Liver (tissue), 9 donors: ENCODE results near the gene GSPT1. TPM values are rescaled to one million over a fixed set of nuclear protein-coding genes. Genes with fewer than 3 reads are reported as not detected.

ENCODE experiments used
- DNase-seq: peaks from one replicate; pipeline ENCODE4 v3.0.0-alpha.2; 2017; ENCODE audit warnings: low spot score
- H3K27ac ChIP-seq, 2 donors: one replicate each; pipeline ENCODE4 v1.7.0; 2013; ENCODE audit warnings: inconsistent platforms in 2 of 2, low read length in 2 of 2, control low read depth in 1 of 2, low read depth in 1 of 2, mild to moderate bottlenecking in 1 of 2
- H3K27me3 ChIP-seq, 4 donors: one replicate each; pipeline versions ENCODE4 v1.6.1 to v1.7.0; 2013; ENCODE audit warnings: low read length in 3 of 4, inconsistent platforms in 1 of 4, mild to moderate bottlenecking in 1 of 4, moderate library complexity in 1 of 4; ENCODE audit not compliant: control insufficient read depth in 4 of 4, insufficient read depth in 4 of 4
- H3K36me3 ChIP-seq, 4 donors: one replicate each; pipeline versions ENCODE4 v1.6.1 to v1.7.0; 2013; ENCODE audit warnings: low read length in 3 of 4, mild to moderate bottlenecking in 3 of 4, low read depth in 1 of 4, moderate library complexity in 1 of 4; ENCODE audit not compliant: control insufficient read depth in 4 of 4, insufficient read depth in 3 of 4
- H3K4me1 ChIP-seq, 4 donors: one replicate each; pipeline versions ENCODE4 v1.6.1 to v1.7.0; 2013; ENCODE audit warnings: low read length in 3 of 4, mild to moderate bottlenecking in 3 of 4, moderate library complexity in 1 of 4; ENCODE audit not compliant: control insufficient read depth in 4 of 4, insufficient read depth in 4 of 4
- H3K4me3 ChIP-seq, 3 donors: one replicate each; pipeline versions ENCODE4 v1.6.1 to v1.7.0; 2013; ENCODE audit warnings: low read length in 3 of 3, control low read depth in 1 of 3, low read depth in 1 of 3, mild to moderate bottlenecking in 1 of 3
- H3K9ac ChIP-seq, 2 donors: one replicate each; pipeline ENCODE4 v1.7.0; 2013; ENCODE audit warnings: low read length in 2 of 2, mild to moderate bottlenecking in 2 of 2, moderate library complexity in 2 of 2, control low read depth in 1 of 2, low read depth in 1 of 2
- H3K9me3 ChIP-seq, 4 donors: one replicate each; pipeline versions ENCODE4 v1.6.1 to v1.7.0; 2013; ENCODE audit warnings: low read length in 3 of 4; ENCODE audit not compliant: control insufficient read depth in 4 of 4
- CTCF ChIP-seq: fragments of 150-350 bp; IDR thresholded peaks from 2 replicates; pipeline ENCODE4 v1.5.1; 2017; ENCODE audit warnings: improper control_type of control experiment, low read depth, low read length; ENCODE audit not compliant: missing input control
- EGR1 ChIP-seq, 2 donors: IDR thresholded peaks; 2 replicates each; pipeline ENCODE4 v1.6.1; 2016 to 2018; ENCODE audit warnings: antibody characterized with exemption in 2 of 2, low read depth in 2 of 2
- FOXA2 ChIP-seq: IDR thresholded peaks from 2 replicates; pipeline ENCODE4 v1.6.1; 2016; ENCODE audit warnings: antibody characterized with exemption
- GABPA ChIP-seq, 2 donors: IDR thresholded peaks in 1 of 2; conservative IDR thresholded peaks in 1 of 2; 2 replicates each; pipeline ENCODE4 v1.6.1; 2016; ENCODE audit warnings: antibody characterized with exemption in 2 of 2, mild to moderate bottlenecking in 1 of 2, moderate library complexity in 1 of 2
- HNF4A ChIP-seq, 2 donors: conservative IDR thresholded peaks; 2 replicates each; pipeline ENCODE4 v1.6.1; 2016; ENCODE audit warnings: antibody characterized with exemption in 2 of 2, mild to moderate bottlenecking in 2 of 2
- HNF4G ChIP-seq: IDR thresholded peaks from 2 replicates; pipeline ENCODE4 v1.6.1; 2016; ENCODE audit warnings: antibody characterized with exemption
- JUND ChIP-seq, 2 donors: IDR thresholded peaks; 2 replicates each; pipeline ENCODE4 v1.6.1; 2016; ENCODE audit warnings: antibody characterized with exemption in 2 of 2
- MAX ChIP-seq: IDR thresholded peaks from 2 replicates; pipeline ENCODE4 v1.6.1; 2016; ENCODE audit warnings: antibody characterized with exemption
- RAD21 ChIP-seq, 2 donors: IDR thresholded peaks; 2 replicates each; pipeline ENCODE4 v1.6.1; 2016; ENCODE audit warnings: antibody characterized with exemption in 2 of 2, mild to moderate bottlenecking in 2 of 2
- REST ChIP-seq: IDR thresholded peaks from 2 replicates; pipeline ENCODE4 v1.6.1; 2016; ENCODE audit warnings: antibody characterized with exemption, mild to moderate bottlenecking
- RXRA ChIP-seq, 2 donors: IDR thresholded peaks; 2 replicates each; pipeline ENCODE4 v1.6.1; 2017 to 2018; ENCODE audit warnings: antibody characterized with exemption in 2 of 2, mild to moderate bottlenecking in 1 of 2
- SP1 ChIP-seq: IDR thresholded peaks from 2 replicates; pipeline ENCODE4 v1.6.1; 2018; ENCODE audit warnings: antibody characterized with exemption, mild to moderate bottlenecking
- TAF1 ChIP-seq: conservative IDR thresholded peaks from 2 replicates; pipeline ENCODE4 v1.6.1; 2016; ENCODE audit warnings: antibody characterized with exemption, mild to moderate bottlenecking
- YY1 ChIP-seq: IDR thresholded peaks from 2 replicates; pipeline ENCODE4 v1.6.1; 2016; ENCODE audit warnings: antibody characterized with exemption, mild to moderate bottlenecking
- ZBTB33 ChIP-seq: IDR thresholded peaks from 2 replicates; pipeline ENCODE4 v1.6.1; 2016; ENCODE audit warnings: antibody characterized with exemption
- WGBS: extraction: QIAGEN DNeasy Blood & Tissue Kit; methylation state at CpG from one replicate; pipeline ENCODE4 v1.1.7; 2013; 5-methylcytosine and 5-hydroxymethylcytosine counted together
- polyA plus RNA-seq, 2 donors: library from polyadenylated mRNA; stranded (reverse) in 1 of 2; unstranded in 1 of 2; fragments of 200-250 nt in 1 of 2; fragments of >200 nt in 1 of 2; fragmentation: Nextera tagmentation in 1 of 2; extraction: Ambion mirVana in 1 of 2; gene quantifications; one replicate each; pipeline versions ENCODE4 v1.2.1 to v1.2.3, GENCODE V29; 2013 to 2015
- total RNA-seq, 2 donors: library from RNA; depleted of rRNA; stranded (reverse); fragments of >200 nt; gene quantifications; one replicate each; pipeline ENCODE4 v1.2.3, GENCODE V29; 2014
- TF ChIP-seq, protein P1 (sequence below): IDR thresholded peaks from 2 replicates; pipeline ENCODE4 v1.6.1; 2016; ENCODE audit warnings: antibody characterized with exemption
- donor health status: healthy.
- donor health status: healthy.
- donor health status: healthy.
- donor health status: healthy.
- donor health status: healthy.

Gene GSPT1
- total and polyA plus RNA-seq, 4 donors, result 24.2 to 67.6 (median 41.9) TPM

DNA sequence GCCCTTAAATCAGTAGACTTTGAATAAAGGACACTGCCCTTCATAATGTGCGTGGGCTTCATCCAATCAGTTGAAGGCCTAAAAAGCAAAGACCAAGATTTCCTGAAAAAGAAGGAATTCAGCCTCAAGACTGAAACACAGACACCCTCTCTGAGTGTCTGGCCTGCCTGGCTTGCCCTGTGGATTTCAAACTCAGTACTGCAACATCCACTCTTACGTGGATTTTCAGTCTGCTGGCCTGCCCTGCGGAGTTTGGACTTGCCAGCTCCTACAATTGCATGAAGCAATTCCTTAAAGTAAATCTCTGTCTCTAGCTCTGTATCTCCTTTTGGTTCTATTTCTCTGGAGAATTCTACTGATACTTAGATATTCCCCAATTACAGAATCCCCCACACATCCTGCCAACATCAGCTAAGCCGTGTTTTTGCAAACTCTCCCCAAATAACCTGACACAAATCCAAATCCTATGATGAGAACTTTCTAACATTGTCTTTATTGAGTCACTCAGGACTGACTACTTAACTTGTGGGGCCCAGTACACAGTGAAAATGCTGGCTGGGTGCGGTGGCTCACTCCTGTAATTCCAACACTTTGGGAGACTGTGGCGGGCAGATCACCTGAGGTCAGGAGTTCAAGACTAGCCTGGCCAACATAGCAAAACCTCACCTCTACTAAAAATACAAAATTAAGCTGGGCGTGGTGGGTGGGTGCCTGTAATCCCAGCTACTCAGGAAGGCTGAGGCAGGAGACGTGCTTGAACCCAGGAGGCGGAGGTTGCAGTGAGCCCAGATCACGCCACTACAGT is 42.0 kb upstream of the GSPT1 start:
- TF ChIP-seq REST (no peak), HNF4A (conservative IDR thresholded peaks at IDR 0.05) (no peak), TAF1 (no peak), HNF4G (no peak), SP1 (no peak), RXRA (IDR thresholded peaks at IDR 0.05) (no peak), CTCF (no peak), JUND (IDR thresholded peaks at IDR 0.05) (no peak), YY1 (no peak), ZBTB33 (no peak), RAD21 (IDR thresholded peaks at IDR 0.05) (no peak), MAX (no peak), GABPA (IDR thresholded peaks at IDR 0.05 in 1 of 2, conservative IDR thresholded peaks at IDR 0.05 in 1 of 2) (no peak)
- TF ChIP-seq, protein P1, sequence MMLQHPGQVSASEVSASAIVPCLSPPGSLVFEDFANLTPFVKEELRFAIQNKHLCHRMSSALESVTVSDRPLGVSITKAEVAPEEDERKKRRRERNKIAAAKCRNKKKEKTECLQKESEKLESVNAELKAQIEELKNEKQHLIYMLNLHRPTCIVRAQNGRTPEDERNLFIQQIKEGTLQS, result no peak
- Histone ChIP-seq H3K27ac (no peak overlapping the region), H3K9ac (no peak overlapping the region), H3K36me3 (no peaks in the 10 kb centered on the region), H3K4me1 (peaks cover 0 to 3% (median under 1%) of the 10 kb centered on the region in 4 donors), H3K4me3 (no peak overlapping the region), H3K9me3 (no peaks in the 10 kb centered on the region), H3K27me3 (no peaks in the 10 kb centered on the region)
- no peak for DNase-seq
- WGBS, result 95% methylated on average over 10 of the region's 10 CpGs

- H3K4me1 ChIP-seq, result peaks cover 0 to 3% (median under 1%) of the 10 kb centered on the region in 4 donors
- H3K27ac ChIP-seq, result no peak overlapping the region
- no peaks in the 10 kb centered on the region for H3K27me3 ChIP-seq
- H3K36me3 ChIP-seq, result no peaks in the 10 kb centered on the region
- WGBS, result 91% methylated on average over 2 of the region's 2 CpGs
- no peak overlapping the region for H3K9ac ChIP-seq
- no peak overlapping the region for H3K4me3 ChIP-seq
- no peak for DNase-seq
- H3K9me3 ChIP-seq, result no peaks in the 10 kb centered on the region
- no peak for TF ChIP-seq TAF1
- no peak for TF ChIP-seq MAX
- no peak for TF ChIP-seq SP1
- TF ChIP-seq YY1, result no peak
- no peak for TF ChIP-seq ZBTB33
- no peak for TF ChIP-seq GABPA (IDR thresholded peaks at IDR 0.05 in 1 of 2, conservative IDR thresholded peaks at IDR 0.05 in 1 of 2)
- TF ChIP-seq REST, result no peak
- TF ChIP-seq JUND (IDR thresholded peaks at IDR 0.05), result no peak
- no peak for TF ChIP-seq FOXA2
- TF ChIP-seq EGR1 (IDR thresholded peaks at IDR 0.05; ENCODE audit: low read depth in 2 of 2), result no peak
These were observed 40.8 kb upstream of the GSPT1 start for GRCh38 chr16:11956558-11956957.
